HG03064 (cell line): ENCODE measurements around the gene NEDD4.
"Not testable (repeated sequence)": the region's sequence is repeated elsewhere in the genome, so short reads cannot be mapped to it uniquely, and the experiment has no call there.

Source experiments
- ATAC-seq: cut with Tn5 transposase; IDR thresholded peaks from one replicate; pipeline ENCODE4 v1.9.1; 2021; ENCODE audit warnings: low read depth; ENCODE audit not compliant: unreplicated experiment

Gene NEDD4

DNA sequence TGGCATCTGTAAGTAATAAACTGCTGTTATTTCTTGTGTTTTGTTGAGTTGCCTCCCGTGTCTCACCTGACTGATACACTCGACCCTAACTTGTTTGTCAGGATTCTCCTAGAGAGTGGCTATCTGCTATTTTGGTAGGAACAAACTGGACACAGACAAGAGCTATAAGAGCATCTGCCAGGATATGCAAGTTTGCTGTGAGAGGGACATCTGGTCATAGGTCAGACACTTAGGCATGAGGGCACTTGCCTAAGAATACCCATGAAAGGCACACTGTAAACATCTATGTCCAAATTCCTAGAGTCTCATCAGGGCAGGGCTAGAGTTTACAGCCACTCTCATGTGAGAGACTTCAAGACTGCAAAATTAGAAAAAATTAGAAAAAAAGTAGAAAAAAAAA, 32.5 kb downstream of the NEDD4 start:
- no peak for ATAC-seq

DNA sequence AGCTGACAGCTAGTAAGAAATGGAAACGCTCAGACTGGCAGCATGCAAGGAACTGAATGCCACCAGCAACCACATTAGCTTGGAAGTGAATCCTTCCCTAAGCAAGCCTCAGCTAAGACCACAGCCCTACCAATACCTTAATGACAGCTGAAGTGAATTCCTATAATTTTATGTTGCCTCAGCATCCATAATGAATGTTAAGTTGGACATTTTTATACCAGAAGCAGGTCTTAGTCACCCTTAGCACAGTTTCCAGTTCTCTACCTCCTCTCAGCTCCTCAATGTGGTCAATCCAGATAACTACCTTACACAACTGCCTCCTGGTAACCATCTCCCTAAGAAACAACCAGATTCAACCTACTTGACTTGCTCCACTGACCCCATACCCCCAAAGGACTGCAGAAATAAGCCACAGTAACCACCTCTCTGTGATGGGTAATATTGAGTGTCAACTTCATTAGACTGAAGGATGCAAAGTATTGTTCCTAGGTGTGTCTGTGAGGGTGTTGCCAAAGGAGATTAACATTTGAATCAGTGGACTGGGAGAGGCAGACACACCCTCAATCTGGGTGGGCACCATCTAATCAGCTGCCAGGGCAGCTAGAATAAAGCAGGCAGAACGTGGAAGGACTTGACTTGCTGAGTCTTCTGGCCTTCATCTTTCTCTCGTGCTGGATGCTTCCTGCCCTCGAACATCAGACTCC, 33.5 kb downstream of the NEDD4 start:
- ATAC-seq, result no peak

DNA sequence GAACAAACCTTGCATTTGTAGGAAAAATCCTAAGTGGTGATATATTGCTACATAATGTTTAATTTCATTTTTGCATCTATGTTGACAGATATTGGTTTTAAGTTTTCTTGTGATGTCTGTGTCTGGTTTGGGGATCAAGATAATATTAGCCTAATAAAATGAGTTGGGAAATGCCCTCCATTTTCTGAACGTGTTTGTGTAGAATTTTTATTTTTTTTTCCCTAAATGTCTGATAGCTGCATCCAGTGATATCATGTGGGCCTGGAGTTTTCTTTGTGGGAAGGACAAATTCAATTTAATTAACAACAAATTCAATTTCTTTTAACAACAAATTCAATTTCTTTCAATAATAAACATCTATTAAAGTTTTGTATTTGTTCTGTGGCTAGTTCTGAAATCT, 35.1 kb downstream of the NEDD4 start:
- ATAC-seq, result no peak

DNA sequence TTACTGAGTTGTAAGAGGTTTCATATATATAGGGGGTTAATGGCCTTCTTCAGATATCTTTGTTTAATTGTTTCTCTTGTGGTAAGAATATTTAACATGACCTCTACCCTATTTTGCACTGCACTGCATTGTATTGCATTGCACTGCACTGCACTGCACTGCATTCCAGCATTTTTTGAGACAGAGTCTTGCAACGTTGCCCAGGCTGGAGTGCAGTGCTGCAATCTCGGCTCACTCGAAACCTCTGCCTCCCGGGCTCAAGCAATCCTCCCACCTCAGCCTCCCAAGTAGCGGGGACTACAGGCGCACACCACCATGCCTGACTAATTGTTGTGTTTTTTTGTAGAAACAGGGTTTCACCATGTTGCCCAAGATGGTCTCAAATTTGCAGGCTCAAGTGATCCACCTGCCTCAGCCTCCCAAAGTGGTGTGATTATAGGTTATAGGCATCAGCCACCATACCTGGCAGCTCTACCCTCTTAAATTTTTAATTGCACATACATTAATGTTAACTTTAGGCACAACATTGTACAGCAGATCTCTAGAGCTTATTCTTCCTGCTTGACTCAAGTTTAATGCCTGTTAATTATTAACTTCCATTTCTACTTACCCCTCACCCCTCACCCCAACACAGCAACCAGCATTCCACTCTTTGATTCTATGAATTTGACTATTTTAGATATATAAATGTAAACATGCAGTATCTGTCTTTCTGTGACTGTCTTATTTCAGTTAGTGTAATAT, 38.4 kb downstream of the NEDD4 start:
- no peak for ATAC-seq

DNA sequence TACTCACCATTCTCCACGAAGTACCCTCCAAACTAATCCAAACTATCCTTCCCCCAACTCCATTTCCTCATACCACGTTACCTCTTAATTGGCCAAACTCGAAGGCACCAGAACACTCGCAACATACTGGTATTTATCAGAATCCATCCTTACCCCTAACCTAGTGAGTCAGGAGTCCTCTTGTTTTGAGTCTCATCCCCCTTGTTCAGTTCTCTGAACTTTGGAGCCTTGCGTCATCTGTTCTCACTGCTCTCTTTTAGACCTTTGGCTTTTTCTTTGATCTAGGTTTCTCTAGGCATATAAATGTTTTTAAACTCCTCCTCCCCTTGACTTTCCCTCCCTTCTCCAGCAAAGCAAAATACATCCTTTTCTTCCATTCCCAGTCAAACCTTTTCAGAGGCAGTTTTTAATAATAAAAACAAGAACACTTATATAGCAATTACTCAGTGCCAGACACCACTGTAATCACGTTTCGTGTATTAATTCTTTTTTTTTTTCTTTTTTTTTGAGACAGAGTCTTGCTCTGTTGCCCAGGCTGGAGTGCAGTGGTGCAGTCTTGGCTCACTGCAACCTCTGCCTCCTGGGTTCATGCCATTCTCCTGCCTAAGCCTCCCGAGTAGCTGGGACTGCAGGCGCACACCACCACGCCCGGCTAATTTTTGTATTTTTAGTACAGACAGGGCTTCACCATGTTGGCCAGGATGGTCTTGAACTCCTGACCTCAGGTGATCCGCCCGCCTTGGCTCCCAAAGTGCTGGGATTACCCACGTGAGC, 40.7 kb downstream of the NEDD4 start:
- ATAC-seq, result not testable (repeated sequence)

DNA sequence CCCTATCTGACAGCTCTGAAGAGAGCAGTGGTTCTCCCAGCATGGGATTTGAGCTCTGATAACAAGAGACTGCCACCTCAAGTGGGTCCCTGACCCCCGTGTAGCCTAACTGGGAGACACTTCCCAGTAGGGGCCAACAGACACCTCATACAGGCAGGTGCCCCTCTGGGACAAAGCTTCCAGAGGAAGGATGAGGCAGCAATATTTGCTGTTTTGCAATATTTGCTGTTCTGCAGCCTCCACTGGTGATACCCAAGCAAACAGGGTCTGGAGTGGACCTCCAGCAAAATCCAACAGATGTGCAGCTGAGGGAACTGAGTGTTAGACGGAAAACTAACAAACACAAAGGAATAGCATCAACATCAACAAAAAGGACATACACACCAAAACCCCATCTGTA, 48.8 kb downstream of the NEDD4 start:
- not testable (repeated sequence) for ATAC-seq

DNA sequence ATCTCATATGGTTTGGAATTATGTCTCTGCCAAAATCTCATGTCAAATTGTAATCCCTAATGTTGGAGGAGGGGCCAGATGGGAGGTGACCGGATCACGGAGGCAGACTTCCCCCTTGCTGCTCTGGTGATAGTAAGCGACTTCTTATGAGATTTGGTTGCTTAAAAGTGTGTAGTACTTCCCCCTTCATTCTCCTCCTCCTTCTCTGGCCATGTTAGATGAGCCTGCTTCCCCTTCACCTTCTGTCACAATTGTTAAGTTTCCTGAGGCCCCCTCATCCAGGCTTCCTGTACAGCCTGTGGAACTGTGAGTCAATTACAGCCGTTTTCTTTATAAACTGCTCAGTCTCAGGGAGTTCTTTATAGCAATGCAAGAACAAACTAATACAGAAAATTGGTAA, 51.1 kb downstream of the NEDD4 start:
- ATAC-seq, result no peak

DNA sequence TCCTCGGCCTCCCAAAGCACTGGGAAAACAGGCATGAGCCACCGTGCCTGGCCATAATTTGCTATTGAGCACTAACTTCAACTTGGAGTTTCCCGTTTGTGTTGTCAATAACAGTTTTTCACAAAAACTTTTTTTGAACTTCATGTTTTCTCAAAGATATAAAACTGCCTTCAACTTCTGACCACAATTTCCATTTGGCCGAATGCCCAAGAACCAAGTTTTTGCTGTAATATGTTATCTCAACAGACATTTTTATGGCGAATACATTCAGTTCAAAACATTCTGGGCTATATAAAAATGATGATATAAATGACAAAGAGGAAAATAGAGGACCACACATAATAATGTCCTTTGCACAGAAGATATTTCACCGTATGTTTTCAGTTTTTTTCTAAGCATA, 56.4 kb downstream of the NEDD4 start:
- ATAC-seq, result no peak

DNA sequence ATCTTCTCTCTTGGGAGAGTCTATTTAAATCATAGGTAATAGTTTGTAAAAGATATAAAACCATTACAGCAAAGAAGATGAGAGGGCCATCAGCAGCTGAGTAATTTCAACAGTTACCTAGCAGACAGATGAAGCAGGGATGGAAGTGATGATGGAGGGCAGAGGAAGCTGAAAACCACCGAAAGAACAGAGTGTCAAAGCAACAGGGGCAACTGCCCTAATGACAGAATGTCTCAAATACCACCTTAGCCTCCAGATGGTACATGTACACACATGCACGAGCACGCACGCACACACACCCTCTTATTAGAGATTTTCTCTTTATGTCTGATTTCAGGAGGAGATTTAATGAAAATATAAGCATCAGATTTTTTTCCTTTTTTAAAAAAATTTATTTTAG, 64.5 kb downstream of the NEDD4 start:
- ATAC-seq, result no peak

DNA sequence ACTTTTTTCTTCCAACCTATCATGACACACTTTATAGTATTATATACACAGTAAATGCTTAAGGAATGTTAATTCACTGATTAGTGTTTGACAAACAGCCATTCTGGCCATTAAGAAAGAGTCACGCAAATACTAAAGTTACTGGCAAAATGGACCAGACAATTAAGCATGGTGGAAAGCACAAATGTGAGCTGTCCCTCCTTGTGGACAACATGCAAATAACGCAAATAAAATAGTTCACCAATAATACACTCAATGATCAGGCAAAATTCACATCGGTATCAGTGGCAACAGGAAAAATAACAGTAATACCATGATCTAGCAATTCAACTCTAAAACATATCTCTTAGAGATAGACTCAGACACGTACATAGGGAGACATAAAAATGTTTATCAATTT, 71.7 kb downstream of the NEDD4 start:
- no peak for ATAC-seq

DNA sequence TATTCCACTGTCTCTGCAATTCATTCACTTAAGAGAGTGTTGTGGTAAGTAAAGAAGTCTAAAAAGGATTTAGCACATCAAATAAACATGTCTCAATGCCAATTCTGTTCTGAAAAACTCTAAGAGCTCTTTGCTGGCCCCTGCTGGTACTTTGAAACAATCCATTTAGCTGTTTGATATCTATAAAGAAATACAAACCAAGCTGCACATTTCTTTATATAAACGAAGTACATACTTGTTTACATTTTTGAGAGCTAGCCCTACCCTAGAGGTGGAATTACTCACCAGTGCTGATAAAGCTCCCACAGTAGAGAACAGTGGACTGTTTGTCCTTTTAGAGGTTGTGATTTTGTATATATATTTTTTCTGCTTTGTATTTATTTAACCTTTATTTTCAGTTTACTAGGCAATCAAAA, 75.5 kb downstream of the NEDD4 start:
- ATAC-seq, result no peak

DNA sequence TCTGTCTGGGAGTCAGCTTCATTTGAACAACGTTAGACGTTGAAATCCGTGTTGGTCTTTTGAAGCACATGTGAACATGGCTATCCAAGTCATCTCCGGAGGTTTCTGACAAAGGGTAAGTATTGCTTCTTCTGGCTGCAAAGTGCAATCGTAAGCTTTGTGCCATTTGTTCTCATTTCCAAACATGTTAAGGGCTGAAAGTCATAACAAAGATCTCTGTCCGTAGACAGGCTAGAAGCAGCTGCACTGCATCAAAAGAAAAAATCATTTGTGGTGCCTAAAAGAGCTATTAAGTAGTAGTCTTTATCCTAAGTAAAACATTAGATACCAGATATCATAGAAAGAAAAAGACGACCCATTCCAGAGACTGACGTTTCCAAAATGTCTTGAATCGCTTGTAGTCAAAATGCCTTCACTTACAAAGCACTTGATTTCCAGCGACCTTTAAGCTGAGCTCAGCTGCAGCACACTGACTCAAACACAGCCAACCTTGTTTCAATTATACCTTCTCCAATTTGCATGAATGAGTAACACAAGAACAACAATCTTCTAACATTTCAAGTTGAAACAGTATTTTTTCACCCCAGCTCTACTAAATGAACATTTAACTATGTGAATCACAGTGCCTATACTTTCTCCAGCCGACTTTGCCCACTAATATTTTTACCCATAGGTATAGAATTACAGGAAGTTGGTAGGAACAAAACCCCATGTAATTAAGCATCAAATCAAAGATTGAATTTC, 76.6 kb downstream of the NEDD4 start:
- ATAC-seq, result no peak

DNA sequence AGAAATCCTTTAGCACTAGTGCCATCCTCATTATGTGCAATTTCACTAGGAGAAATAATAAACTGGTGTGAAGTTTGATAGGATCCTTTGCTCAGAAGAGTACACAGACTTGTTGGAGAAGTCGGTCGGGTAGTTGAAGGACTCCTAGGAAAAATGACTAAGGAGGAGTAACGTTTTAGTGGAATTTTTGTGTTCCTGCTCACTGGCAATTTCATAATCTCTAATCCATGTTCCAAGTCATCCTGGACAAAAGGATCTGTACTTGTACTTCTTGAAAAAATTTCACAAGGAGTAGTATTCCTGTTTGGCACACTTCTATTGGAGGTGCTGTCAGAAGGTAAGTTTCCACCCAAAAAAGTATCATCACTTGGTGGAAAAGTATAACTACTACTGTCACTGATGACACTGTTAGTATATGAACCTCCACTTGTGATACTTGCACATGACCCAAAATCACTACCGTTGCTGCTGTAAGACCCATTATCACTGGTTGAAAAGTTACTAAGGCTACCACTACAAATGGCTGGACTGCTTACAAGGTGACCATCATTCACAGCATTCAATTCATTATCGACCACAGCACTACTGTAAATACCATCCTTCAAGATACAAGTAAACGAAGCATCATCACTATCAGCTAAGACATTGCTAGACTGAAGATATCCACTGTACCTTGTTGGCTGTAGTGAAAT, 77.4 kb downstream of the NEDD4 start:
- no peak for ATAC-seq

DNA sequence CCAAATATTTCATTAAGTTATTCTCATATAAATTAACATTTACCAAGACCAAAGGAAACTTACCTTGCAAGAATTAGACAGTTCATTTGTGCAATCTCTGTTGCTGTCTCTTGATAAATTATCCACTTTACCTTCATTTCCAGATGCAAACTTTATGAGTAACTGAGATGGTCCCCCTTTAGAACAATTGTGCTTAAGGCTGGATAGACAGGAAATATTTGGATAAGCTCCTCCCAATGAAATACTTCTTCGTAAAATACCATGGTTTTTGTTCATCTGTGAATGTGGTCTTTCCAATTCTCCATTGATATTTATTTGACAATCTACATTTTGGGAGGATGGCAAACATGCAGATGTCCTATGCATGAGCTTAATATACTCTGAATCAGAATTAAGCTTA, 78.2 kb downstream of the NEDD4 start:
- no peak for ATAC-seq

DNA sequence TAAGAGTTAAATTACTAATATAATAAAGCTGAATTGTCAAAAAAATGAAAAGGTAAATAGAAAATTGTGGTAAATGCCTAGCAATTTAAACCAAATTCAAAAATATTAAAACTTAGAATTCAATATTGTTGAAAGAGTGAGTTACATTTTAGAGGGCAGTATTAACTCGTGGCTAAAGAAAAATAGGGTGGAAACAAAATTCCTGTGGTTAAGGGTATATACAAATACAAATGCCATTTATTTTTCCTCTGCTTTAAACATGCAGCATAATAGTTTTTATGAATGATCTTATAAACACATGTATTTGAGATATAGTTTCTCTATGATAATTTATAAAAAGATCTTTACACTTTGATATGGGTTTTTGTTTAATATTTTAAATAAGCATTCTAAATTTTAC, 79.0 kb downstream of the NEDD4 start:
- no peak for ATAC-seq

DNA sequence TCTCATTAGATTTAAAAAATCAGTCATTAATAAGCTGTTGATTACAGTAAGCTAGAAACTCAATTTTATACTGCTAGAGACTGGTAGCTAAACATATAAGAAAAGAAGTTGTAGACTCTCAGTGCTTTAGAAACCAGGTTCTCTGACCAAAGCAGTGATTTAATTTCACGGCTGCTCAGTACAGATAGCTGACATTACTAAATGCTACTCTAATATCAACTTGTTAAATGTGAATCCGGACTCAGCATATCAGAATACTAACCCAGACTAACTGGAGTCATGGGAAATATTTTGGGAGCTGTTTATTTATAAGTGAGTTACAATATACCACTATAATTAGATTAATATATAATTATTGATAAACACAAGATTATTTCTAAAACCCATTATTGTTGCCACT, 80.4 kb downstream of the NEDD4 start:
- ATAC-seq, result no peak

DNA sequence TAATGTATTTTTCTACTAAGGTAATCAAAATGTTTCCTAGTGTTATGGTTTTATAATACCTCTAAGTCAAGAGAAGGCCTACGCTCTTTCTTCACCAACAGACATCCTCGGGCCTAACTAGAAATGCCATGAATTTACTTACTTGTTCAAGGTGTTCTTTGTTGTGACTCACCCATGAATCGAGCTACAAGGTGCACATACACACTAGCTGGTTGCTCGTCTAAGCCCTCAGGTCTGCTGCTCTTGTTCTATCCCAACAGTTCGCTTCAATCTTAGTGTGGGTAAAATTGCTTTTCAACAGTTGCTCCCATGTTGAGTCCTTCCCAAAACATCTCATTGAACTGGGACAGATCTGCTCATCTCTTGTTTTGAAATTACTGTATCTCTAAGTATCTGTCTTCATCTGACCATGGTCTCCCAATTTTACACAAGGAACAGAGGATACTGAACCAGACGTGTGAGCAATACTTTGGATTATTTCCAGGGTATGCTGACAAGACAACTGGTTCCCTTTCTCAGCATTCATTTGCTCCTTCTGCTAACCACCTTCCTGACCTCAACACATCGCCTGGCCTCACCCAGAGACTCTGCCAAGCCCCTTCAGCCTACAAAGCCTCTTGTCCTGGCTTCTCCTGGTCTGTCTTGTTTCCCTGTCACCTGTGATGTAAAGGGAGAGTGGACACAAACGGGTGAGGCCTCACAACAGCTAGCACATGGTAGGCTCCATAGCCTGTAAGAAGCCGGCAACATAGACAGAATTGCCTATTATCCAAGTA, 84.2 kb downstream of the NEDD4 start:
- no peak for ATAC-seq

DNA sequence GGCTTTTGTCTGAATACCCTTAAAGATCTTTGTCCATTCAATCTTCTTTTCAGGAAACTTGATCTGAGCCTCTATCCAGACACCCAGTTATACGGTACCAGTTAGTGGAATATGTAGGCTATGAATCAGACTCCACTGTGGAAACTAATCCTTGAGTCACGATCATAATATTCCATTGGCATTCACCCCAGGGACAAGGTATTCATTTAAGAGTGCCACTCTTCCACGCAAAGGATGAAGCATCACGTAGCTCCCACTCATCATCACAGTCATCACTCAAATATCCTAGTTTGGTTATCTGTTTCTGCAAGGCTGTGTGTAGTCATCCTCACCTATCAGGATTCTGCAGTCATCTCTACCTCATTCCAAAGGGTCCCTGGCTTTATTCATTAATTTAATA, 85.6 kb downstream of the NEDD4 start:
- no peak for ATAC-seq

DNA sequence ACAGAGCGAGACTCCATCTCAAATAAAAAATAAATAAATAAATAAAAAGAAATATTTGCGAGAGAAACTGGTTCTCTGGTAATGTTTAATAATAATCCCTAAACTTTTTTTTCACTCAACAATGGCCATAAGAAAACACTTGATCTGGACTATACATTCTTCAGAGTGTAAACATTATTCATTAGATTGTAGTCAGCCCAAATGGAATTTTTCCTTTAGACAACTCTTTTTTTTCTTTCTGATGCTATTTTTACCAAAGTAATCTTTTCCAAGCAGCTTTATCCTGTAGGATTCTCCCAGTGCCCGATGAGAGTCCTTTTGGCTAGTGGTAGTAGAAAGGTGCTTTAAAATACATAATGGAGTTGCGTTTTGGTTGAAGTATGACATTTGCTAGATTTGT, 90.4 kb downstream of the NEDD4 start:
- no peak for ATAC-seq

DNA sequence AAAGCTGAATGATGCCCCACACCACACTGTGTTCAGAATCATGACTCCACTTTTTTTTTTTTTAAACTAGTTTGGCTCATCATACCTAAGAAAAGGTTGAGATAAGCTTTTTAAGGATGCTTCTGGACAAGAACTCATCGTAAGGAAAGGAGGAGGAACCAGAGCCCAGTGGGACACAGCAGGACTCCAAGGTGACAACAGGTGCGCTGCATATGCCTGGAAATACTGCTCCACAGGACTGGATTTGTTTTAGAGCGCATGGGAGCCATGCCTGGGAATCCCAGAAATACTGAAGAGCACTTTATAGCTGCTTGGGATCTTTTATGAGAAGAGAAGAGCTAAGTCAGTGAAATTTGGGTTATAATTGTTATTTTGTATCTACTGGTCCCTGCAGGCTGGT, 93.4 kb downstream of the NEDD4 start:
- ATAC-seq, result no peak
